ENCODE results near the gene ZNF414.

ZNF414 gene

GRCh38 chr19:8468761-8469373 is 45.1 kb downstream of the ZNF414 start:
- in situ Hi-C loops (cut with MboI; ENCODE audit: low sequenced_read_pairs), result no loop called here

GRCh38 chr19:8468124-8468523 is 45.8 kb downstream of the ZNF414 start:
- in situ Hi-C loops (cut with MboI; ENCODE audit: low sequenced_read_pairs), result no loop called here

- in situ Hi-C loops (cut with MboI; ENCODE audit: low sequenced_read_pairs), result no loop called here
Measured at GRCh38 chr19:8466018-8466417, 47.9 kb downstream of the ZNF414 start.

GRCh38 chr19:8463365-8463764 is 50.6 kb downstream of the ZNF414 start:
- in situ Hi-C loops (cut with MboI; ENCODE audit: low sequenced_read_pairs), result no loop called here

GRCh38 chr19:8462571-8462970 is 51.4 kb downstream of the ZNF414 start:
- in situ Hi-C loops (cut with MboI; ENCODE audit: low sequenced_read_pairs), result no loop called here

- in situ Hi-C loops (cut with MboI; ENCODE audit: low sequenced_read_pairs), result no loop called here
Measured at GRCh38 chr19:8461891-8462290, 52.1 kb downstream of the ZNF414 start.

GRCh38 chr19:8461376-8461775 is 52.6 kb downstream of the ZNF414 start:
- in situ Hi-C loops (cut with MboI; ENCODE audit: low sequenced_read_pairs), result no loop called here

- in situ Hi-C loops (cut with MboI; ENCODE audit: low sequenced_read_pairs), result no loop called here
Measured at GRCh38 chr19:8460516-8461298, 53.3 kb downstream of the ZNF414 start.

Data from HL-60/S4 treated with retinoic acid at 250 ng/mL for 4 days and 3 days (cell line).